Measurements from ENCODE around the gene CAMKK1.

The CAMKK1 gene

GRCh38 chr17:3918372-3919122, 25.7 kb upstream of the CAMKK1 start:
- DNase-seq (ENCODE audit: insufficient read length, low spot score), result no peak
- peak; percentile 78 for FAIRE-seq
- no peak for TF ChIP-seq SPI1 (IDR thresholded peaks at IDR 0.05; ENCODE audit: low read depth, low read length)
- TF ChIP-seq POLR2AphosphoS5 (IDR thresholded peaks at IDR 0.05; ENCODE audit: low read depth, low read length), result no peak
- no peak for TF ChIP-seq TAF1 (IDR thresholded peaks at IDR 0.05; ENCODE audit: low read depth, low read length)
- no peak for TF ChIP-seq POLR2A (IDR thresholded peaks at IDR 0.05; ENCODE audit: low read depth, low read length)
- TF ChIP-seq PAX5 (IDR thresholded peaks at IDR 0.05; ENCODE audit: insufficient read depth, low read length, severe bottlenecking), result no peak
- no peak for TF ChIP-seq POU2F2 (IDR thresholded peaks at IDR 0.05; ENCODE audit: low read depth, low read length)

GRCh38 chr17:3917391-3917931, 24.6 kb upstream of the CAMKK1 start:
- FAIRE-seq (no peak), DNase-seq (ENCODE audit: insufficient read length, low spot score) (no peak)
- no peak for TF ChIP-seq SPI1 (IDR thresholded peaks at IDR 0.05; ENCODE audit: low read depth, low read length)
- no peak for TF ChIP-seq POLR2AphosphoS5 (IDR thresholded peaks at IDR 0.05; ENCODE audit: low read depth, low read length)
- TF ChIP-seq PAX5 (IDR thresholded peaks at IDR 0.05; ENCODE audit: insufficient read depth, low read length, severe bottlenecking), result no peak
- no peak for TF ChIP-seq POLR2A (IDR thresholded peaks at IDR 0.05; ENCODE audit: low read depth, low read length)

DNA sequence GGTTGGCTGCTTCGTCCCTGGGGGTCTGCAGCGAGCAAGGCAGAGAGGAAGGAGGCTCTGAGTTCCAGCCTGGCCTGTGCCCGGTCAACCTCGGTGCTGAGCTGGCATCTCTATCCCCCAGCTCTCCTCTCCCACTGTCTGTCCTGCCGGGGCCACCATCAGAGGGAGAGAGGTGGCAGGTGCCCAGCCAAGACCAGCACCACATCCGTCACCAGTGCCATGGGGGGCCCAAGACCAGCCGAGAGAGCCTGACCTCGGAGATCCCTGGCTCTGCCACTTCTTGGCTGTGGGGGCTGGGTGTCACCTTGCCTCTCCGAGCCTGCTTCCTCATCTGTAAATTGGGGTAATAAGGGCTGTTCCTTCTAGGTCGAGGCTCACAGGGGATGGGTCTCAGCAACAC, 24.0 kb upstream of the CAMKK1 start:
- no peak for TF ChIP-seq POU2F2 (IDR thresholded peaks at IDR 0.05; ENCODE audit: low read depth, low read length)
- TF ChIP-seq SPI1 (IDR thresholded peaks at IDR 0.05; ENCODE audit: low read depth, low read length), result no peak
- no peak for TF ChIP-seq PAX5 (IDR thresholded peaks at IDR 0.05; ENCODE audit: insufficient read depth, low read length, severe bottlenecking)
- no peak for TF ChIP-seq TAF1 (IDR thresholded peaks at IDR 0.05; ENCODE audit: low read depth, low read length)
- no peak for TF ChIP-seq POLR2AphosphoS5 (IDR thresholded peaks at IDR 0.05; ENCODE audit: low read depth, low read length)
- no peak for TF ChIP-seq POLR2A (IDR thresholded peaks at IDR 0.05; ENCODE audit: low read depth, low read length)
- FAIRE-seq (peak; percentile 75), DNase-seq (ENCODE audit: insufficient read length, low spot score) (no peak)

- DNase-seq (ENCODE audit: insufficient read length, low spot score), result no peak
- FAIRE-seq, result peak; percentile 80
- no peak for TF ChIP-seq POU2F2 (IDR thresholded peaks at IDR 0.05; ENCODE audit: low read depth, low read length)
- no peak for TF ChIP-seq PAX5 (IDR thresholded peaks at IDR 0.05; ENCODE audit: insufficient read depth, low read length, severe bottlenecking)
- TF ChIP-seq TAF1 (IDR thresholded peaks at IDR 0.05; ENCODE audit: low read depth, low read length), result no peak
- TF ChIP-seq POLR2AphosphoS5 (IDR thresholded peaks at IDR 0.05; ENCODE audit: low read depth, low read length), result no peak
- TF ChIP-seq POLR2A (IDR thresholded peaks at IDR 0.05; ENCODE audit: low read depth, low read length), result no peak
- TF ChIP-seq SPI1 (IDR thresholded peaks at IDR 0.05; ENCODE audit: low read depth, low read length), result no peak
These were observed 23.3 kb upstream of the CAMKK1 start, which contains the start of gene P2RX1 for GRCh38 chr17:3915995-3916696. Gene P2RX1 (minus strand): TSS chr17:3916465. CDS start chr17:3916225, 240 bp downstream.

- FAIRE-seq, result peak; percentile 13
- DNase-seq (ENCODE audit: insufficient read length, low spot score), result no peak
- TF ChIP-seq PAX5 (IDR thresholded peaks at IDR 0.05; ENCODE audit: insufficient read depth, low read length, severe bottlenecking), result no peak
- TF ChIP-seq SPI1 (IDR thresholded peaks at IDR 0.05; ENCODE audit: low read depth, low read length), result no peak
- no peak for TF ChIP-seq POU2F2 (IDR thresholded peaks at IDR 0.05; ENCODE audit: low read depth, low read length)
- TF ChIP-seq TAF1 (IDR thresholded peaks at IDR 0.05; ENCODE audit: low read depth, low read length), result no peak
- no peak for TF ChIP-seq POLR2AphosphoS5 (IDR thresholded peaks at IDR 0.05; ENCODE audit: low read depth, low read length)
These were observed 22.7 kb upstream of the CAMKK1 start for GRCh38 chr17:3915581-3915994.

GRCh38 chr17:3914312-3914670, 21.4 kb upstream of the CAMKK1 start:
- FAIRE-seq (no peak), DNase-seq (ENCODE audit: insufficient read length, low spot score) (peak; percentile 60)
- TF ChIP-seq POLR2A (IDR thresholded peaks at IDR 0.05; ENCODE audit: low read depth, low read length) (no peak), SPI1 (IDR thresholded peaks at IDR 0.05; ENCODE audit: low read depth, low read length) (peak; percentile 73)

DNA sequence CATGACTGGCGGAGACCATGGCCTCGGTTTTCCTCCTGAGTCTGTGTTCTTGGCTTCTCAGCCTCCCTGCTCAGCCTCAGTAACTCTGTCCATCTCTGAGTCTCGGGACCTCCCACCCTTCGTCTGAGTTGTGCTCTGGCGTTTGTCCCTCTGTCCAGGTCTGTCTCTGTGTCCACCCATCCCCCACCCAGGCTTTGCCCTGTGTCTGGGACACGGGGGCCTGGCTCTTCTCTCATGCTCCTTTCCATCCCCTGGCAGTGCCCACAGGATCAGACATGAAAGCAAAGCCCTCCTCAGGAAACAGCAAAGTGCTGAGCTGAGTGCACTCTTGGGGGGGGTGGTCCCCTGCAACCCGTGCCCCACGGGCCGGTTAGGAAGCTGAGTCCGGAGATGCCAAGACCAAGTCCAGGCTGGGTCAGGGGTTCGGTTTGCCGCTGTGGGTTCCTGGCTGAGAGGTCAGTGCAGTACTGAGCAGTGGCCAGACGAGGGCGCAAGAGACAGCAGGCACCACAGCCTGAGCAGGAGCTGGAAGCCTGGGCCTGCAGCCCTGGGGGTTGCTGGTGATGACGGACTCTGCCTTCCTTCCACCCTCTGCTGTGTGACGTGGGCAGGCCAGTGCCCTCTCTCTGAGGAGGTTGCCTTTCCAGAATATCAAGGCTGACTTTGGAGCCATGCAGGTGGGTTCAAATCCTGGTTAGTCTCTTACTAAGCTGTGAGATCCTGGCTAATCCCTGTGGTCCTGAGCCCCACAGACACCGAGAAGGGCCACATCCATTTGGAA, 20.9 kb upstream of the CAMKK1 start:
- peak; percentile 94 for FAIRE-seq
- DNase-seq (ENCODE audit: insufficient read length, low spot score), result peak; percentile 85
- TF ChIP-seq SPI1 (IDR thresholded peaks at IDR 0.05; ENCODE audit: low read depth, low read length) (no peak), POLR2A (IDR thresholded peaks at IDR 0.05; ENCODE audit: low read depth, low read length) (no peak), PAX5 (IDR thresholded peaks at IDR 0.05; ENCODE audit: insufficient read depth, low read length, severe bottlenecking) (no peak), TAF1 (IDR thresholded peaks at IDR 0.05; ENCODE audit: low read depth, low read length) (no peak), POU2F2 (IDR thresholded peaks at IDR 0.05; ENCODE audit: low read depth, low read length) (peak; percentile 52; the same call in 1 of the 2 replicates), POLR2AphosphoS5 (IDR thresholded peaks at IDR 0.05; ENCODE audit: low read depth, low read length) (no peak)

- no peak for TF ChIP-seq POLR2AphosphoS5 (IDR thresholded peaks at IDR 0.05; ENCODE audit: low read depth, low read length)
- TF ChIP-seq TAF1 (IDR thresholded peaks at IDR 0.05; ENCODE audit: low read depth, low read length), result no peak
- TF ChIP-seq PAX5 (IDR thresholded peaks at IDR 0.05; ENCODE audit: insufficient read depth, low read length, severe bottlenecking), result no peak
- TF ChIP-seq POU2F2 (IDR thresholded peaks at IDR 0.05; ENCODE audit: low read depth, low read length), result no peak
- TF ChIP-seq SPI1 (IDR thresholded peaks at IDR 0.05; ENCODE audit: low read depth, low read length), result no peak
- TF ChIP-seq POLR2A (IDR thresholded peaks at IDR 0.05; ENCODE audit: low read depth, low read length), result no peak
- DNase-seq (ENCODE audit: insufficient read length, low spot score), result no peak
- FAIRE-seq, result no peak
These were observed 20.0 kb upstream of the CAMKK1 start for GRCh38 chr17:3912827-3913226.

Measured in GM12891 (cell line).